GM23338 (cell line): ENCODE data around the gene MLLT10. TPM values are rescaled to one million over a fixed set of nuclear protein-coding genes. Genes with fewer than 3 reads are reported as not detected.

Experiments
- ATAC-seq: fragments of 200-7000 bp; cut with Tn5 transposase; 3 replicates; pipeline ENCODE4 v1.9.1; 2020
- DNase-seq: peaks from one replicate; pipeline ENCODE4 v3.0.0-alpha.2; 2015; ENCODE audit warnings: low spot score
- H2AFZ ChIP-seq: fragments of 200-600 bp; sonication (generic); 2 replicates; pipeline ENCODE4 v1.8.0; 2016; ENCODE audit warnings: antibody characterized with exemption, mild to moderate bottlenecking, moderate library complexity
- H3F3A ChIP-seq: fragments of 200-600 bp; sonication (generic); replicated peaks from 2 replicates; pipeline ENCODE4 v1.8.0; 2017; ENCODE audit warnings: antibody characterized with exemption, mixed run types, low read depth
- H3K27ac ChIP-seq: fragments of 200-600 bp; sonication (generic); 2 replicates; pipeline ENCODE4 v1.6.1; 2016; ENCODE audit warnings: low read depth
- H3K27me3 ChIP-seq: fragments of 200-600 bp; sonication (generic); 2 replicates; pipeline ENCODE4 v1.8.0; 2016; ENCODE audit warnings: mild to moderate bottlenecking, mixed run types, moderate library complexity; ENCODE audit not compliant: insufficient read depth
- H3K36me3 ChIP-seq: fragments of 200-600 bp; sonication (generic); 2 replicates; pipeline ENCODE4 v1.8.0; 2016; ENCODE audit warnings: mild to moderate bottlenecking; ENCODE audit not compliant: insufficient read depth
- H3K4me1 ChIP-seq: fragments of 200-600 bp; sonication (generic); 2 replicates; pipeline ENCODE4 v1.8.0; 2016; ENCODE audit warnings: mild to moderate bottlenecking, moderate library complexity; ENCODE audit not compliant: insufficient read depth
- H3K4me2 ChIP-seq: fragments of 200-600 bp; sonication (generic); 2 replicates; pipeline ENCODE4 v1.7.1; 2017; ENCODE audit warnings: mixed run types
- H3K4me3 ChIP-seq: fragments of 200-600 bp; sonication (generic); 2 replicates; pipeline ENCODE4 v1.6.1; 2016; ENCODE audit warnings: mixed run types
- H3K79me2 ChIP-seq: fragments of 200-600 bp; sonication (generic); replicated peaks from 2 replicates; pipeline ENCODE4 v1.8.0; 2017; ENCODE audit warnings: mild to moderate bottlenecking; ENCODE audit not compliant: insufficient read depth
- H3K9me2 ChIP-seq: fragments of 200-600 bp; sonication (generic); 2 replicates; pipeline ENCODE4 v1.8.0; 2017; ENCODE audit not compliant: insufficient read depth
- H4K20me1 ChIP-seq: fragments of 200-600 bp; sonication (generic); replicated peaks from 2 replicates; pipeline ENCODE4 v1.8.0; 2017; ENCODE audit warnings: mild to moderate bottlenecking; ENCODE audit not compliant: insufficient read depth
- H3K27ac Mint-ChIP-seq: 2 replicates; pipeline ENCODE4 v1.8.0; 2020; ENCODE audit warnings: inconsistent platforms, mild to moderate bottlenecking, moderate library complexity, mixed read lengths
- H3K27me3 Mint-ChIP-seq: 3 replicates; pipeline ENCODE4 v1.8.0; 2022; ENCODE audit warnings: low read depth, mild to moderate bottlenecking, moderate library complexity, mixed read lengths, inconsistent platforms; ENCODE audit not compliant: insufficient read depth, poor library complexity
- H3K36me3 Mint-ChIP-seq: 3 replicates; pipeline ENCODE4 v1.8.0; 2021; ENCODE audit warnings: low read depth, mild to moderate bottlenecking, inconsistent platforms, moderate library complexity, mixed read lengths
- H3K4me1 Mint-ChIP-seq: 3 replicates; pipeline ENCODE4 v1.8.0; 2020; ENCODE audit warnings: mild to moderate bottlenecking, inconsistent platforms, mixed read lengths
- H3K4me3 Mint-ChIP-seq: 3 replicates; pipeline ENCODE4 v1.8.0; 2021; ENCODE audit warnings: moderate library complexity, mild to moderate bottlenecking, inconsistent platforms, mixed read lengths
- H3K9me3 Mint-ChIP-seq: 3 replicates; pipeline ENCODE4 v1.8.0; 2020; ENCODE audit warnings: moderate library complexity, mild to moderate bottlenecking, inconsistent platforms, mixed read lengths
- CREB1 ChIP-seq: fragments of 250-450 bp; sonication (Bioruptor Pico); IDR thresholded peaks from 2 replicates; pipeline ENCODE4 v1.5.0; 2020; ENCODE audit warnings: low read depth, mild to moderate bottlenecking, moderate library complexity
- ETS1 ChIP-seq: IDR thresholded peaks from 2 replicates; pipeline ENCODE4 v1.6.1; 2016; ENCODE audit warnings: antibody characterized with exemption
- EZH2 ChIP-seq: fragments of 200-600 bp; sonication (generic); IDR thresholded peaks from one replicate; pipeline ENCODE4 v1.8.0; 2017; ENCODE audit warnings: antibody characterized with exemption, mild to moderate bottlenecking, low read depth; ENCODE audit not compliant: unreplicated experiment
- EZH2phosphoT487 ChIP-seq: fragments of 200-600 bp; sonication (generic); IDR thresholded peaks from one replicate; pipeline ENCODE4 v1.8.1; 2018; ENCODE audit warnings: antibody characterized with exemption; ENCODE audit not compliant: unreplicated experiment
- JUNB ChIP-seq: IDR thresholded peaks from one replicate; pipeline ENCODE4 v1.6.1; 2016; ENCODE audit warnings: antibody characterized with exemption; ENCODE audit not compliant: unreplicated experiment
- NANOG ChIP-seq: IDR thresholded peaks from 2 replicates; pipeline ENCODE4 v1.6.1; 2016; ENCODE audit warnings: antibody characterized with exemption, borderline replicate concordance
- POLR2AphosphoS5 ChIP-seq: IDR thresholded peaks from 2 replicates; pipeline ENCODE4 v1.6.1; 2016; ENCODE audit warnings: antibody characterized with exemption, low read depth
- STAT1 ChIP-seq: IDR thresholded peaks from one replicate; pipeline ENCODE4 v1.6.1; 2016; ENCODE audit warnings: antibody characterized with exemption; ENCODE audit not compliant: unreplicated experiment
- ZNF114 ChIP-seq: fragments of 250-450 bp; sonication (Bioruptor Pico); IDR thresholded peaks from 2 replicates; pipeline ENCODE4 v1.5.0; 2020; ENCODE audit warnings: mild to moderate bottlenecking, moderate library complexity
- ZNF331 ChIP-seq: fragments of 250-450 bp; sonication (Bioruptor Pico); IDR thresholded peaks from 2 replicates; pipeline ENCODE4 v1.5.0; 2020; ENCODE audit warnings: low read depth, mild to moderate bottlenecking, moderate library complexity
- ZNF462 ChIP-seq: fragments of 250-450 bp; sonication (Bioruptor Pico); IDR thresholded peaks from 2 replicates; pipeline ENCODE4 v1.5.0; 2020; ENCODE audit warnings: mild to moderate bottlenecking, moderate library complexity
- polyA plus RNA-seq: library from polyadenylated mRNA; unstranded; fragments of >200 nt; fragmentation: Nextera tagmentation; extraction: Ambion mirVana; gene quantifications from 2 replicates; pipeline ENCODE4 v1.2.1, GENCODE V29; 2016
- total RNA-seq: library from RNA; depleted of rRNA; stranded (reverse); fragments of >200 nt; shearing (Covaris generic); gene quantifications from 2 replicates; pipeline ENCODE4 v1.2.3, GENCODE V29; 2014

Gene MLLT10
- total and polyA plus RNA-seq, 2 experiments from 2014 or later: 28.8 to 55.4 TPM

GRCh38 chr10:21707498-21707897, 173.5 kb downstream of the MLLT10 start:
- H3K4me2 ChIP-seq: no peak overlapping the region
- H3K9me2 ChIP-seq: no peaks in the 10 kb centered on the region
- H3K79me2 ChIP-seq: peaks cover 57% of the 10 kb centered on the region
- H3K4me3 Mint-ChIP-seq: no peak overlapping the region
- DNase-seq (no peak), ATAC-seq (no peak)
- no peaks in the 10 kb centered on the region for H3K9me3 Mint-ChIP-seq
- no peak overlapping the region for H2AFZ ChIP-seq
- no peak overlapping the region; the same call in 1 of the 2 replicates for H3K27ac Mint-ChIP-seq
- no peaks in the 10 kb centered on the region; the same call in 1 of the 2 replicates for H3K36me3 ChIP-seq
- peaks cover 9% of the 10 kb centered on the region for H3K27me3 Mint-ChIP-seq
- peaks cover 20% of the 10 kb centered on the region for H3K4me1 Mint-ChIP-seq
- H3K27me3 ChIP-seq: no peaks in the 10 kb centered on the region
- peaks cover 4% of the 10 kb centered on the region; the same call in 1 of the 2 replicates for H3K4me1 ChIP-seq
- no peak overlapping the region; the same call in 1 of the 2 replicates for H3K27ac ChIP-seq
- no peak for TF ChIP-seq JUNB
- no peak for TF ChIP-seq ZNF331 (CRISPR knock-in tag)
- TF ChIP-seq EZH2phosphoT487: no peak
- TF ChIP-seq ZNF114: no peak
- TF ChIP-seq POLR2AphosphoS5: no peak
- TF ChIP-seq STAT1: no peak
- TF ChIP-seq ZNF462 (CRISPR knock-in tag): no peak
- no peak for TF ChIP-seq NANOG
- no peak for TF ChIP-seq CREB1 (CRISPR knock-in tag)
- TF ChIP-seq ETS1: no peak
- no peak for TF ChIP-seq EZH2
- H4K20me1 ChIP-seq: peaks cover 13% of the 10 kb centered on the region
- H3K36me3 Mint-ChIP-seq: peaks cover 29% of the 10 kb centered on the region
- no peak overlapping the region for H3K4me3 ChIP-seq
- no peaks in the 10 kb centered on the region for H3F3A ChIP-seq
